Thyroid gland (tissue), 4 donors: ENCODE results near the gene CISTR.
"Not testable (repeated sequence)": the region's sequence is repeated elsewhere in the genome, so short reads cannot be mapped to it uniquely, and the experiment has no call there.

Experiments
- CTCF ChIP-seq, 6 experiments: fragments of 200-600 bp in 3 of 6; fragments of 450-650 bp in 3 of 6; sonication (generic) in 3 of 6; IDR thresholded peaks; one replicate each; pipeline ENCODE4 v1.5.1; 2016 to 2019; ENCODE audit warnings: antibody characterized with exemption in 6 of 6, mild to moderate bottlenecking in 2 of 6, inconsistent platforms in 1 of 6, moderate library complexity in 1 of 6
- POLR2A ChIP-seq, 2 donors: fragments of 450-650 bp; IDR thresholded peaks; one replicate each; pipeline ENCODE4 v1.6.1; 2017; ENCODE audit warnings: antibody characterized with exemption in 2 of 2, mild to moderate bottlenecking in 2 of 2, moderate library complexity in 1 of 2

GRCh38 chr12:53762793-53763192 lies 11.0 kb upstream of the CISTR start:
- TF ChIP-seq CTCF, POLR2A (IDR thresholded peaks at IDR 0.05): not testable (repeated sequence)
